CD4-positive, alpha-beta T cell treated with Interleukin-15 for 4 hours (primary cell): ENCODE measurements around the gene KIF5A.
"Not testable (repeated sequence)": the region's sequence is repeated elsewhere in the genome, so short reads cannot be mapped to it uniquely, and the experiment has no call there.

Experiments used
- DNase-seq: peaks from one replicate; pipeline ENCODE4 v3.0.0-alpha.2; 2020; ENCODE audit warnings: low spot score

Gene KIF5A

DNA sequence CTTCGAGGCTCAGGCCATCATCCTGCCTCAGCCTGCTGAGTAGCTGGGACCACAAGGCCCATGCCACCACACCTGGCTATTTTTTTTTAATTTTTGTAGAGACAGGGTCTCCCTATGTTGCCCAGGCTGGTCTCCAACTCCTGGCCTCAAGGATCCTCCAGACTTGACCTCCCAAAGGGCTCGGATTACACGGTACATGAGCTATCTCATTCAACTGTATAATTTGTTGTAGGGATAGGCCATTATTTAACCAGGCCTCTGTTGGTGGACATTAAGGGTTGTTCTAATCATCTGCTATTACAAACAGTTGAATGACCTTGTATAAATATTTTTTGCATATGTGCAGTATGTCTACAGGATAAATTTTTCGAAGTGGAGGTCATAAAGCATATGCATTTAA, 9.0 kb downstream of the KIF5A start:
- no peak for DNase-seq

DNA sequence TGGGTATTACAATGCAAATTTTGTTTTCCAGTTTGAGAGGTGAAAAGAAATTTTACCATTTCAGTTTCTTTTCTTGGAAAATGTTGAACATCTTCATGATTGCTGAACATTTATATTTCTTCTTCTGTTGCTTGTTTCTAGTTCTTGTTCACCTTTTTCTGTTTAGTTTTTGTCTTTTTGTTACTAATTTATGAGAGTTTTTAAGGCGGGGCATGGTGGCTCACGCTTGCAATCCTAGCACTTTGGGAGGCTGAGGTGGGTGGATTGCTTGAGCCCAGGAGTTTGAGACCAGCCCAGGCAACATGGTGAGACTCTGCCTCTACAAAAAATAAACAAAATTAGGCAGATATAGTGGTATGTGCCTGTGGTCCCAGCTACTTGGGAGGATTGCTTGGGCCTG, 10.7 kb downstream of the KIF5A start:
- no peak for DNase-seq

DNA sequence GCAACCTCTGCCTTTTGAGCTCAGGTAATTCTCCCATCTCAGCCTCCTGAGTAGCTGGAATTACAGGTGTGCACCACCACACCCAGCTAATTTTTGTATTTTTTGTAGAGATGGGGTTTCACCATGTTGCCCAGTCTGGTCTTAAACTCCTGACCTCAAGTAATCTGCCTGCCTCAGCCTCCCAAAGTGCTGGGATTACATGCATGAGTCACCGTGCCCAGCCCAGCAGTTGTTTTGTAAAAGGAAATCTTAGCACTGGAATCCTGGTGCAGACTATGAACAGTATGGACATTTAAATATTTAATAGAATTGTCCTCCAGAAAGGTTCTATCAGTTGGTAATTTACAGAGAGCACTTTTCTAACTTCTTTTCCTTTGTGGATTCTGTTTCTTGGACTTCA, 11.3 kb downstream of the KIF5A start:
- DNase-seq = not testable (repeated sequence)

DNA sequence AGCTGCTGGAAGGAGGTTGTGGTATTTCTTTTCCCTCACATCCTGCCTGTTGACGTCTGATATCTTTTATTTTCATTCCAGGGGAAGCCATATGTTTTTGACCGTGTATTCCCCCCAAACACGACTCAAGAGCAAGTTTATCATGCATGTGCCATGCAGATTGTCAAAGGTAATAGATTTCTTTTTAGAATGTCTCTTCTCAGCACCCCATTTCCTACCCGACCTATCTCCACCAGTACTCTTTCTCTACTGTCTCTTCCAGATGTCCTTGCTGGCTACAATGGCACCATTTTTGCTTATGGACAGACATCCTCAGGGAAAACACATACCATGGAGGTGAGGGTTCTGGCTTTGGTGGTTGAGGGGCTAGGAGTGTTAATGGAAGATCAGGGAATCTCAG, 13.5 kb downstream of the KIF5A start:
- DNase-seq = no peak

DNA sequence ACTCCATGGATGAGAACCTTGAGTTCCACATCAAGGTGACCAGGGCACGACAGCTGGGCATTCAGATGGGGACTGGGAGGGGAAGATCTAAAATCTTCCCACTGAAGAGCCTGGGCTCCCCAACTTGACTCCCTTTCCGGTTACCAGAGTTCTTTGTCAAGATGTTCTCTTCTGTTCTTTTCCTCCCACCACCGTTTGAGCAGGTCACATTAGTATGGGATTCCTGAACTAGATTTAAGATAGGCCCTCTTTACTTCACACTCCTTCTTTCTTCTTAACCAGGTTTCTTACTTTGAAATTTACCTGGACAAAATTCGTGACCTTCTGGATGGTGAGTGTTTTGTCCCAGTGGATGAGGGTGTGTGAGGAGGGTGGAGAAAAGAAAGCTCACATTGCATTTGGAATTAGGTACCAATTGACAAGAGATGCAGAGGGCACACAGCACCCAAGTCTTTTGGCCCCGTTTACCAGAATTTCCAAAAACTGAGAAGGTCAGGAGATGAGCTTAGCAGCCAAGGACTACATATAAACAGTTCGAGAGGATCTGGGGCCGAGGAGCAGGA, 14.4 kb downstream of the KIF5A start:
- no peak for DNase-seq

DNA sequence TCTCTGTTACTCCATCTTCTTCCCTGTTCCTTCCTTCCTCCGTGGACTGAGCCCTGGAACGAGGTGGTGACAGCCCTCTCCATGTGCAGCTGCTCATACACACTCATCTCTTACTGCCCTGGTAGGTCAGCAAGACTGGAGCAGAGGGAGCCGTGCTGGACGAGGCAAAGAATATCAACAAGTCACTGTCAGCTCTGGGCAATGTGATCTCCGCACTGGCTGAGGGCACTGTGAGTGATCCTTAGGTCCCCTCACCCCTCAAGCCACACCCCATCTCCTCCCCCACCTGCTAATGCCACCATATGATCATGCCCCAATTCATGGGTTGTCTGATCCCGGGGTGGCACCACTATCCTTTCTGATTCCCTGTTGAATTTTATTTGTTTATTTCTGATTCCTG, 19.0 kb downstream of the KIF5A start:
- DNase-seq = no peak

DNA sequence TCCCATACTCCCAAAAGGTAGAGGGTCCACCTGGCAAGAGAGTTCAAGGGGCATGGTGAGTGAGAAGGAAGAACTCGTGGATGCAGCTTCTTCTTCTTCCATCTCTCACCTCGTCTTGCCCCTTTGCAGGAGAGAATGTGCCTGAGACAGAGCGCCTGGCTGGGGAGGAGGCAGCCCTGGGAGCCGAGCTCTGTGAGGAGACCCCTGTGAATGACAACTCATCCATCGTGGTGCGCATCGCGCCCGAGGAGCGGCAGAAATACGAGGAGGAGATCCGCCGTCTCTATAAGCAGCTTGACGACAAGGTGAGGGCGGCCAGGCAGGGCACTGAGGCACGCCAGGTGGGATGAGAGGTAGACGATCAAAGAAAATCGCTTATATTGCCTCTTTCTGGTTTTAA, 20.0 kb downstream of the KIF5A start:
- DNase-seq = no peak

DNA sequence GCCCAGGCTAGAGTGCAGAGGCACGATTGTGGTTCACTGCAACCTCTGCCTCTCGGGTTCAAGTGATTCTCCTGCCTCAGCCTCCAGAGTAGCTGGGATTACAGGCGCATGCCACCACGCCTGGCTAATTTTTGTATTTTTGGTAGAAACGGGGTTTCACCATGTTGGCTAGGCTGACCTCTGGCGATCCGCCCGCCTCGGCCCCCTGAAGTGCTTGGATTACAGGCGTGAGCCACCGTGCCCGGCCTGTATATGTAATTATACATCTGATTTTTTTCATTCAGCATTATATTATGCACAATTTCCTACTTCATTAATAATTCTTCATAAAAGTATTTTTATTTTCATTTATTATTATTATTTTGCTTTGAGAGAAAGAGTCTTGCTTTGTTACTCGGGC, 20.6 kb downstream of the KIF5A start:
- DNase-seq = not testable (repeated sequence)

DNA sequence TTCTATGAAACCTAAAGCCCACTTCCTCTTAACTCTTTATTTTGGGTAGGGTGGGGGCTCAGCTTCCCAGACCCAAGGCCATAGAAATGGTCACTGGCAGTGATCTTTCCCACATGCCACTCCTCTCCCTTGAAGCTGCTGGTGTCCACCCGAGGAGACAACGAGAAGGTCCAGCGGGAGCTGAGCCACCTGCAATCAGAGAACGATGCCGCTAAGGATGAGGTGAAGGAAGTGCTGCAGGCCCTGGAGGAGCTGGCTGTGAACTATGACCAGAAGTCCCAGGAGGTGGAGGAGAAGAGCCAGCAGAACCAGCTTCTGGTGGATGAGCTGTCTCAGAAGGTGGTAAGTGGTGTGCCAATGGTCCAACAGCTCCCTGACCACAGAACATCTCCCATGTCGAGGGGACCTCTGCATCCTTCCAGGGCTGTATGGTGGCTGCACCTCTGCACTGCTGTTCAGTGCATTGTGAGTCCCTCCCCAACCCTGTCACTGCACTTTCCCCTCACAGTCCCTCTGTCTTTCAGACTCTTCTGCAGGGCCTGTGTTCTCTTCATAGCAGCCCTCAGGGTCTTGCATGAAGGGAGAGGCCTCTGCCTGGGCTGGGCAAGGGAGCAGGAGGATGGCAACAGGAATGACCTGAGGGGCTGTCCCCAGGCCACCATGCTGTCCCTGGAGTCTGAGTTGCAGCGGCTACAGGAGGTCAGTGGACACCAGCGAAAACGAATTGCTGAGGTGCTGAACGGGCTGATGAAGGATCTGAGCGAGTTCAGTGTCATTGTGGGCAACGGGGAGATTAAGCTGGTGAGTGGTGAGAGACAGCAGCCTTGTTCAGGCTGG, 22.3 kb downstream of the KIF5A start:
- no peak for DNase-seq

DNA sequence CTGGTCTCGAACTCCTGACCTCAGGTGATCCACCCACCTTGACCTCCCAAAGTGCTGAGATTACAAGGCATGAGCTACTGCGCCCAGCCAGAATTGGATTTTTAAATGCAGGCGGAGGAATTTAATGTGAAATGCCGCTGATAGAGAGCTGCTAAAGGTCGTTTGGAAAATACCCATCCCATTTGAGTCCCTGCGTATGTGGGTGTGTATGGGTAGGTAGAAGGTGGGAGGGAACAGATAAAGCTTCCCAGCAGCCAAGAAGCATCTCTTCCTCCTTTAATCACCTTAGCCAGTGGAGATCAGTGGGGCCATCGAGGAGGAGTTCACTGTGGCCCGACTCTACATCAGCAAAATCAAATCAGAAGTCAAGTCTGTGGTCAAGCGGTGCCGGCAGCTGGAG, 25.0 kb downstream of the KIF5A start:
- DNase-seq = no peak

DNA sequence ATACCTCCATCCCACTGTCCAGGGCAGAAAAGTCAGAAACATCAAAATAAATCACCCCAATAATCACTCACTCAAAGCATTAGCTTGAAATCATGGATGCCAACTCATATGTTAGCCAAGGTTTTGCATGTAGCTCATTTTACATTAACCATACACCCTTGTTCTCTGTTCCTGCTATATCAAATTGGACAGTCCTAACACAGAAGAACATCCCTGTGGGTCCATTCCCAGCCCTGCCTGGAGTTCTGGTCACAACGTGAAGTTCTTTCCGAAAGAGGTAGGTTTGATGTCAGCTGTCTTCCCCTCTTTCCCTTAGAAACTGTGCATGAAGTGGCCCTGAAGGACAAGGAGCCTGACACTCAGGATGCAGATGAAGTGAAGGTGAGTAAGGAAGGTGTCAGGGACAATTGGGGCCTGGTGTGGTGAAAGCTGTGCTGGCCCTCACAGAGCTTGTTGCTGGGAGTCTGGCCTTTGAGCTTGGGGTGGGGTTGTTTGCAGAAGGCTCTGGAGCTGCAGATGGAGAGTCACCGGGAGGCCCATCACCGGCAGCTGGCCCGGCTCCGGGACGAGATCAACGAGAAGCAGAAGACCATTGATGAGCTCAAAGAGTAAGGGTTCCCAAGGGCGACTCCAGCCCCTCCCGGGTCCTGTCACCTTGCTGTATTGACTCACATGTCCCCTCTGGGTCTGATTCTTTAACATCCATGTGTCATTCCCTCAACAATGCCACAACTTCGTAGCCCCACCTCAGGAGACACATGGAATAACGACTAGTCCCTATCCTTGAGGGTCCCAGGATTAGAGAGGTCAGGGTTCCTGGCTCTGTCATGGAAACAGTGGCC, 26.1 kb downstream of the KIF5A start:
- no peak for DNase-seq

DNA sequence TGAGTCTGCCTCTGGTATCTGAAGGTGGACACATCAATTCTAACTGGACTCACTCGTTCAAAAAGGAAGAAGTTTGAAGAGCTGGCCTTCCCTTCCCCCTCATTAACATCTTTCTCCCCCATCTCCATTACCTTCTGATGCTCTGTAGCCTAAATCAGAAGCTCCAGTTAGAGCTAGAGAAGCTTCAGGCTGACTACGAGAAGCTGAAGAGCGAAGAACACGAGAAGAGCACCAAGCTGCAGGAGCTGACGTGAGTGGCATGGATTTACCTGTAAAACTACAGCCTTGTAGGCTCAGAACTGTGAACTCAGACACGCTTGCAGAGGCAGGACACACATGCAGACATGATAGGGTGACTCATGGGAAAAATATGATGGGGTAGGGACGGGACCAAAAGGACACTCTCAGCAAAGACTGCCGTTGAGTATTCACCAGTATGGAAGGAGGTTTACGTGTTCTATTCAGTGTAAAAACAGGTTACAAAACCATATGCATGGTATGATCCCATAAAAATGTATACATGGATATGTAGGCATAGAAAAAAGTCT, 26.8 kb downstream of the KIF5A start:
- DNase-seq = no peak

DNA sequence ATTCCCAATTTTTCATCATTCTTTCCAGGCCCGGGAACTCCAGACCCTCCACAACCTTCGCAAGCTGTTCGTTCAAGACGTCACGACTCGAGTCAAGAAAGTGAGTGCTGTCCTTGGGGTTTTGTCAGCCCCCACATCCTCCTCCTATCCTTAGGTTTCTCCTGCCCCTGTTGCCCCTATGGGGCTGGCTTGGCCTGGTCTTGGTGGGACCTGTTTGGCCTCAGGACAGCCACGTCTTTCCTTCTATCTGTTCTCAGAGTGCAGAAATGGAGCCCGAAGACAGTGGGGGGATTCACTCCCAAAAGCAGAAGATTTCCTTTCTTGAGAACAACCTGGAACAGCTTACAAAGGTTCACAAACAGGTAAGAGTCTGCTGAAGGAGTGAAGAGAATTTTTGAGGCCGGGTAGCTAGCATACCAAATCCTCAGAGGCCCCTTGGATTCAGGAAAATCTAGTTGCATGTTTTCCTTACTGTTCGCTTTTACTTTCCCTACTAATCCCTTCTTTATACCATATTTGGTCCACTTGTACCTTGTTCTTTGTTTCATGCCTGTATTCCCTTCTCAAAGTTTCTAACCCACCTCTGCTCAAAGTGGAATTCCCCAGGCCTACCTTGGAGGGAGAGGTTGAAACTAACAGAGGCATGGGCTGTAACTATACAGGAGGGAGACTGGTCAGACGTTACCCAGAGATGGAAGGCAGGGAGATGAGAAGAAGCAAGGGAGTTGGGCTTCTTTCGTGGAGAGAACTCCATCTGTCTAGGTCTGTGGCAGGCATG, 28.3 kb downstream of the KIF5A start:
- no peak for DNase-seq

DNA sequence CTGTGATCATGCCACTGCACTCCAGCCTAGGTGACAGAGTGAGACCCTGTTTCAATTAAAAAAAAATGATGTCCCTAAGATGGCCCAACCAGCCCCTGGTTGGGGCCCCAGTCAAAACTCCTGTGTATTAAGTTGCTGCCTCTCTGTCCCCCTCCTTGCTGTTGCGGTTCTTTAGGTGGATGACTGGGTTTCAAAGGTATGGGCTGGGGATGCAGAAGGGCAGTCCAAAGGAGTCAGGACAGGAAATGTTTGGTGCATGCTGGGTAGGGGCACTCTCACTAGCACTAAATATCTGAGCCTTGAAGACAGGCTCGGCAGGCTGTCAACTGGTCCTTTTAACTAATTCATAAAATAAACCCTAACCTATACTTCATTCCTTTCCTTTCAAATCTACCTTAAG, 29.2 kb downstream of the KIF5A start:
- DNase-seq = no peak

DNA sequence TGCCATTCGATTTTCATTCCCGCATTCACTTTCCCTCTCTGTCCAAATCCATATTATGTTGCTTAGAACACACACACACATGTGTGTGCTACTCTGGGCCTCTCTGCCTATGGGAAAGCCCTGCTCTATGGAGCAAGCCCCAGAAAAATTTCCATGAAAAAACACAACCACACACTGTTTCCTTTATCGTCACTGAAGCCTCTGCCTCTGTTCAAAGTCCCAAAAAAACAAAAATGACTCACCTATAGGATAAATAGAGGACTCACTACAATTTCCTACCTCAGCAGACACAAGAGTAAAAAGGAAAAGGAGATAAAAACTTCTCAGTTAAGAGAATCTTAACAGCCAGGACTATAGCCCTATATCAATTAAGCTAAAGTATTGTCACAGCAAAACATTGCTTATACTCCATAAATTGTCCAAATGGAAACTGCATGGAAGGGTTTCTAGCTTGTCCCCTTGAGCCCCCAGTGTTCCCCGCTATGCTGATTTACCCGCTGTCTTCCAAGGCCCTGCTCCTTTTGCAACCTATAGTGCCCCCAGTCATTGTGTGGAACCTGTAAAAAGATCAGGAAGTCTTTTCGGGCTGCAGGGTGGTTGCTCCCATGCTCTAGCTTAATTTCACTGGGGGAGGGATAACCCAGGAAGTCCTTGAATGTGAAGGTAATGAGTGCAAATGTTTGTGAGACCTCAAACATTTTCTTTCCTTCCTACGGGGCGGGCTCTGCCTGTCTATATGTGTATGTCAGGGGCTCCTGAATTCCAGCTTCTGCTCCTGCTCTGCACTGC, 30.0 kb downstream of the KIF5A start:
- DNase-seq = no peak

DNA sequence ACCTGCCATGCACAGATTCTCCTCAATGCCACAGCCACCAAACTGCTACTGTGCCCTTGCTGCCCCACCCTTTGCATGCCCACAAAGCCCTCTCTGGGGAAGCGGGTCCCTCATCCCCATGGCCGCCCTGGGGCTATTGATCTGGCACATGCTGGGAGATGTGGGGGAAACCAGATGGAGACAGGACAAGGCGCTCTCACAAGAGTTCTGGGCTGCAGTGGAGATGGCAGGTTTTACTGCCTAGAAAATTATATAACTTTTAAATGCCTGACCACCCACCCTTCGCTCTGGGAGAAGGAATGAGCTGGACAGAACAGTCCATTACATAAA, 30.6 kb downstream of the KIF5A start:
- DNase-seq = no peak

DNA sequence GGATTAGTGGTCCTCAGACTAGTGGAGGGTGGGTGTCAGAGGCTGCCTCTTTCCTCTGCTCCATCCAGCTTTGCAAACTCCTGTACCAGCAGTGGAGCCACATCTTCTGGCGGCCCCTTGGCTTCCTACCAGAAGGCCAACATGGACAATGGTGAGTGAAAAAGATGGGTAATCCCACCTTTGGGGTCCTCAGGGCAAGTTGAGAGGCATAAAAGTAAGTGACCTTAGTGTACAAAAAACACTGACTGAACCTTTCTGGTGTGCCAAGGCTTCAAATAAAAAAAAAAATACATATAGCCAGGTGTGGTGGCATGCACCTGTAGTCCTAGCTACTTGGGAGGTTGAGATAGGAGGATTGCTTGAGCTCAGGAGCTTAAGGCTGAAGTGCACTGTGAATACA, 32.0 kb downstream of the KIF5A start:
- DNase-seq = no peak

DNA sequence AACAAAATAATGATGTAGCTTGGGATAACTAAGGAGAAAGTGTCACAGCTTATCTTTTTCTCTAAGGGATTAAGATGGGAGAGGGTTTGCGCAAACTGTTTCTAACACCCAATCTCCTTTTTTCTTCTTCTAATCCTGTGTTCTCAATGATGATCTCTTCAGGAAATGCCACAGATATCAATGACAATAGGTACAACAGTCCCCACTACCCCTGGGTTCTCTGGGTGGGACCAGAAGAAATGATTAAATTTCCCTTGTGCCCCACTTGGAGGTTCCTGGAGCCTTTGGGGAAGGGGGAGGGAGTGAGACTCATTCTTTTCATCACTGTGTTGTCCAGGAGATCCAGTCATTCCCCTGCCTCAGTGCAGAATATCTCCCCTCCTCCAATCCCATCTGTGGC, 32.6 kb downstream of the KIF5A start:
- no peak for DNase-seq

DNA sequence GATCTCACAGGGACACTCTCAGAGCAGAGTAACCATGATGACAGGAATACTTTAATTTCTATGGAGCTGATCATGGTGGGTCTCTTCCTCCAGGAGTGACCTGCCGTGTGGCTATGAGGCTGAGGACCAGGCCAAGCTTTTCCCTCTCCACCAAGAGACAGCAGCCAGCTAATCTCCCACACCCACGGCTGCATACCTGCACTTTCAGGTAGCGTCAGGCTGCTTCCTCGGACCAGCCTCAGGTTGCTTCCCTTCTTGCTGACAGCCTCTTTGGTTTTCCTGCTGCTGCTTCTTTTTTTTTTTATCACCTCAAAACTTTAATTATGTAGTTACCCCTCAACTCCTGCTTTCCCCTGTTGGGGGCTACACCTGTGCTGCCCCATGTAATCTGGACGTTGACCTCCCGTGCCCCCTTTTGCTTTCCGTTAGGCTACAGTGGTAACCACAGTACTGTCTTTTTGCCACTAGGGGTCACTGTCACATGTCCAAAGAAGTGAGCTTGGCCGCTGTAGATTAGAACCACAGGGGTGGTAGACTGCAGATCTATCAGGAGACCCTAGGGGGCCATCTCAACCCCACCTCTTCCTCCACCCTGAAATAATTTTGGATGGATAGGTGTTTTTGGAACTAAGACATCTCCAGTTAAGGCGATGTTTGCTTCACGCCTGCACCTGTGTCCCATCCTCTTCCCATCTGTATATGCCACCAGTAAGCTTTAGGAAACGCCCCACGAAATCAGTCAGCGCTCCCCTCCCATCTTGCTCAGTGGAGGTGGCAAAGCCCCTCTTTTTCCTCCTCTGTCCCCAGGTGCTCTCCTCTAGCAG, 33.4 kb downstream of the KIF5A start:
- peak; percentile 83 for DNase-seq

DNA sequence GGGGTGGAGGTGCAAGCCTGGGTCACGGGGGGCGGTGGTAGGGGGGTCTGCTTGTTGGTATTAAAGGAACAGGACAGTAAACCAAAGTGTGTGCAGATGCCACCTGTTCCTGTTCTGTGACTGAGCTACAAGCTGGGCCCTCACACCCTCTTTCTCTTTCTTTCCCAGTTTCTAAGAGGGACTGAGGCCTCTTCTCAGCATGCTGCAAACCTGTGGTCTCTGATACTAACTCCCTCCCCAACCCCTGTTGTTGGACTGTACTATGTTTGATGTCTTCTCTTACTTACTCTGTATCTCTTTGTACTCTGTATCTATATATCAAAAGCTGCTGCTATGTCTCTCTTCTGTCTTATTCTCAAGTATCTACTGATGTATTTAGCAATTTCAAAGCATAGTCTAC, 34.2 kb downstream of the KIF5A start:
- DNase-seq = no peak
